B cell (primary cell): Measurements from ENCODE around the gene ITPRIPL1.

Experiments
- CTCF ChIP-seq: fragments of 200-600 bp; IDR thresholded peaks from one replicate; pipeline ENCODE4 v1.8.0; 2022; ENCODE audit warnings: antibody characterized with exemption, mild to moderate bottlenecking
- EZH2 ChIP-seq: IDR thresholded peaks from 2 replicates; pipeline ENCODE4 v1.6.1; 2012; ENCODE audit warnings: borderline replicate concordance, low read depth, mild to moderate bottlenecking, moderate library complexity, low read length; ENCODE audit not compliant: insufficient read depth, poor library complexity, severe bottlenecking

- TF ChIP-seq CTCF: no peak
- TF ChIP-seq EZH2: no peak
Measured at GRCh38 chr2:96326990-96327820, 2.1 kb downstream of the ITPRIPL1 start.
